NCI-H1048 (cell line): ENCODE data around the gene ANKRD11.
"Not testable (repeated sequence)": the region's sequence is repeated elsewhere in the genome, so short reads cannot be mapped to it uniquely, and the experiment has no call there.

Experiments
- DNase-seq: peaks from one replicate; lab custom pipeline; 2025; lab: John Stamatoyannopoulos, UW

The ANKRD11 gene

GRCh38 chr16:89428605-89429004 lies 61.8 kb downstream of the ANKRD11 start:
- DNase-seq = not testable (repeated sequence)

- no peak for DNase-seq
These were observed 63.4 kb downstream of the ANKRD11 start for GRCh38 chr16:89426736-89427530.

GRCh38 chr16:89425523-89425922 lies 64.8 kb downstream of the ANKRD11 start:
- DNase-seq = no peak

GRCh38 chr16:89423681-89424260 lies 66.6 kb downstream of the ANKRD11 start:
- no peak for DNase-seq

- no peak for DNase-seq
These were observed 67.3 kb downstream of the ANKRD11 start for GRCh38 chr16:89422905-89423630.

- DNase-seq = no peak
These were observed 67.8 kb downstream of the ANKRD11 start for GRCh38 chr16:89422527-89422904.

GRCh38 chr16:89421300-89421699 lies 69.1 kb downstream of the ANKRD11 start:
- DNase-seq = not testable (repeated sequence)

GRCh38 chr16:89420204-89420603 lies 70.2 kb downstream of the ANKRD11 start:
- no peak for DNase-seq

GRCh38 chr16:89418352-89418751 lies 72.0 kb downstream of the ANKRD11 start:
- DNase-seq = no peak

GRCh38 chr16:89417352-89417751 lies 73.0 kb downstream of the ANKRD11 start:
- DNase-seq = no peak

- DNase-seq = no peak
These were observed 76.4 kb downstream of the ANKRD11 start for GRCh38 chr16:89413811-89414585.

- no peak for DNase-seq
These were observed 77.5 kb downstream of the ANKRD11 start for GRCh38 chr16:89412811-89413210.

- no peak for DNase-seq
These were observed 79.0 kb downstream of the ANKRD11 start for GRCh38 chr16:89411335-89411850.

- no peak for DNase-seq
These were observed 79.5 kb downstream of the ANKRD11 start for GRCh38 chr16:89410794-89411309.

- no peak for DNase-seq
These were observed 80.0 kb downstream of the ANKRD11 start for GRCh38 chr16:89410322-89410721.

- DNase-seq = no peak
These were observed 81.1 kb downstream of the ANKRD11 start for GRCh38 chr16:89409161-89409711.

- no peak for DNase-seq
These were observed 82.0 kb downstream of the ANKRD11 start for GRCh38 chr16:89408315-89408714.

GRCh38 chr16:89407925-89408300 lies 82.4 kb downstream of the ANKRD11 start:
- DNase-seq = no peak

GRCh38 chr16:89407282-89407924 lies 83.0 kb downstream of the ANKRD11 start:
- no peak for DNase-seq

GRCh38 chr16:89406277-89406888 lies 84.0 kb downstream of the ANKRD11 start:
- DNase-seq = no peak

GRCh38 chr16:89404561-89404960 lies 85.8 kb downstream of the ANKRD11 start:
- DNase-seq = no peak
